Mononuclear cell (primary cell): ENCODE results near the gene PRKCE. TPM values are rescaled to one million over a fixed set of nuclear protein-coding genes. Genes with fewer than 3 reads are reported as not detected.

ENCODE experiments used
- H3K27me3 ChIP-seq: 2 replicates; pipeline ENCODE4 v1.6.0; 2011; ENCODE audit warnings: low read length, control low read depth; ENCODE audit not compliant: insufficient read depth
- H3K4me1 ChIP-seq: 2 replicates; pipeline ENCODE4 v1.5.1; 2011; ENCODE audit warnings: mild to moderate bottlenecking, low read length, control low read depth; ENCODE audit not compliant: insufficient read depth
- H3K4me3 ChIP-seq: 2 replicates; pipeline ENCODE4 v1.5.1; 2011; ENCODE audit warnings: mild to moderate bottlenecking, low read length, moderate library complexity
- H3K9me3 ChIP-seq: 2 replicates; pipeline ENCODE4 v1.5.1; 2011; ENCODE audit warnings: low read depth, mild to moderate bottlenecking, control low read depth, low read length
- total RNA-seq: library from RNA; depleted of rRNA; stranded (reverse); fragments of >200 nt; gene quantifications from one replicate; pipeline ENCODE4 v1.2.3, GENCODE V29; 2012

The PRKCE gene
- total RNA-seq, 1 donor = 13.6 TPM

DNA sequence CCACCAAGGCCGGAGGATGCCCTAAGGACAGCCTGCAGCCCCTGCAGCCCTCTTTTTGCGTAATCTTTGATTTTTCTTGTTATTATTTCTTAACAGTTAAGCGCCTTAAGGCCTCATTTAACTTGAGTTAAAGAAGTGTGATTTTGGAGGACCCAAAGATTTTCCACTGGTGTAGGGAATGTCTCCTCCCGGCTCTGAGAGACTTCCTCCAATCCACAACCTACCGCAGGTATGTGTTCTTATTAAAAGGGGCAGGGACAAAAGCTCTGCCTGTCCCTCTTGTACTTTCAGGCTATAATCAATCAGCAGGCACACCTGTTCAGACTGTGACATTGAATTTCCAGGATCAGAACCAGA lies 285.1 kb downstream of the PRKCE start:
- Histone ChIP-seq H3K9me3 (no peaks in the 10 kb centered on the region), H3K27me3 (no peaks in the 10 kb centered on the region), H3K4me1 (peaks cover 6% of the 10 kb centered on the region), H3K4me3 (no peak overlapping the region)

DNA sequence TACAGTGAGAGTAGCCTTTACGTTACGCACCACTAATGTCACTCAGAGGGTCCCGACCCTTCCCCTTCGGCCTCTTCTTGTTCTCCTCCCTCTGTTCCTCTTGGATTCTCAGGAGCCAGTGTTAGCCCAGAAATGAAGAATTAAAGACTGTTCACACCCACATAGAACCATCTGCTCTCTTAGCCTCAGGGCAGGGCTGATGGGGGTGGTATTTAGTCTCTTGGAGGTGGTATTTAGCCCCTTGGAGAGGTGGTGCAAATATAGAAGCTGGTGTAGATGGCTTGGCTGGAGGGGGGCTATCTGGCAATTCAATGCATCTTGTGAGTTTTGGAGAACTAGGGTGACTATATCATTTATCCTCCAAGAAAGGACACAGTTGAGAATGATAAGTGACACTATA lies 286.5 kb downstream of the PRKCE start:
- H3K9me3 ChIP-seq = no peaks in the 10 kb centered on the region
- peaks cover 6% of the 10 kb centered on the region for H3K4me1 ChIP-seq
- H3K27me3 ChIP-seq = no peaks in the 10 kb centered on the region
- no peak overlapping the region for H3K4me3 ChIP-seq

DNA sequence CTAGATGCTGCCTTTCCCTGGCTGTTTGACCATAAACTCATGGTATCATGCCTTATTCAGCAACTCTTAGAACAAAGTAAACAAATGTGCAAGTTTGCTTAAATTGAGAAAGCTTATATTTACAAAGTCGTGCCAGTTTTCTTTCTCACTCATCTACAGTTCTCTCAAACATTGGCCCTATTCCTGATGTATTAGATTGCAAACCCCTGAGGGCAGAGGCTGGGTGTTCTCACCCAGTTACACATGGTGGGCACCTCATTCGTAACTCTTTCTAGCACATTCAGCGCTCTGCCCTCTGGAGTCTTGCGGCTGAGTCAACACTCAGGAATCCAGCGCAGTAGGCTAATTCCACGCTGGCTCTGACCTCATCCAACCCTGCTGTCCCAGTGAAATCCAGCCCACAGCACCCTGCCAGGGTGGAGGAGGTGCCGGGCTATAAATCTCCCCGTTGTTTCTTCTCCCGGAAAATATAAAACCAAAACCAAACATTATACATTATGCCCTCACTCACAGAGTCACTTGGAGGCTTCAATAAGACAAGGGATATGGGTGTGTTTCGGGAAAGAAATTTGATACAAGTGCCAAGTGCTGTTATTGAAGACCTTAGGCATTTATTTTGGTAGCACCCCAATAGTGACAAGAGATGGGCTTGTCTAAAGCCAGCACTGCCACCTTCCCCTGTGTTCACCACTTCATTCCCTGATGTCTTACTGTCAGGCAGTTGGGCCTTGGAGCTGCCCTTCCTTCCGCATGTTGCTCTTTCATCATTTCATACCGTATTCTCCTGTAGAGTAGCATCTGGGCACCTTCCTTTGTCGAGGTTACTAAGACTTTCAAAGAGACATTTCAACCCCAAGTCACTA lies 287.4 kb downstream of the PRKCE start:
- Histone ChIP-seq H3K4me1 (peaks cover 6% of the 10 kb centered on the region), H3K27me3 (no peaks in the 10 kb centered on the region), H3K4me3 (no peak overlapping the region), H3K9me3 (no peaks in the 10 kb centered on the region)

DNA sequence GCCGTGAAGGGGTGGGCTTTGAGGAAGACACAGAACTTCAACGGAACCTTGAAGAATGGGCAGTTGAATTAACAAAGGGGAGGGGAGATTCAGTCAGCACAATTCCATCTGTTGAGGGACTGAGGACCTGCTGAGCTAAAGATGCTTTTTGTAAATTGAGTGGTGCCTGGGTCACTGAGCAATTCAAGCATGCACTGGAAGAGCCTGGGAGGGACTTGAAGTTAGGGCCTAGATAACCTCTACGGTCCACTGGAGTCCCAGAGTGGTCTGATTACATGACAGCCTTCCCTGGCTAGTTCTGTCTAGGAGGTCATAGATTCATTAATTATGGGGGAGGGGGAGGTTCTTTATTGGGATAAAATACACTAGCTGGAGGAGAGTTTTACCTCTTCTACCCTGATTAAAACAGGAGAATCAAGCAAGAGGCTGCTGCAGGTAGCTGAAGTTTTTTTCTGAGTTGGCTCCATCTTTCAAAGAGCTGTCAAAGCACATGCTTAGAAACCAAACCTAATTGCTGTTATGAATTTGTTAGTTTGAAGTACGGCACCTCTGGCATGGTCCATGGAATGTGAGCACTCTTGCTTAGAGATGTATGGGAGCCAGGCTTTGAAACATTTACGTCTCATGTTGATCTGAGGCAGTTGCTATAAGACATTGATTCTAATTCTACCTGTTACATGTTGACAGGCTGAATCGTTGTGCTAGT lies 290.2 kb downstream of the PRKCE start:
- H3K27me3 ChIP-seq = no peaks in the 10 kb centered on the region
- H3K4me3 ChIP-seq = no peak overlapping the region
- no peaks in the 10 kb centered on the region for H3K4me1 ChIP-seq
- H3K9me3 ChIP-seq = no peaks in the 10 kb centered on the region

DNA sequence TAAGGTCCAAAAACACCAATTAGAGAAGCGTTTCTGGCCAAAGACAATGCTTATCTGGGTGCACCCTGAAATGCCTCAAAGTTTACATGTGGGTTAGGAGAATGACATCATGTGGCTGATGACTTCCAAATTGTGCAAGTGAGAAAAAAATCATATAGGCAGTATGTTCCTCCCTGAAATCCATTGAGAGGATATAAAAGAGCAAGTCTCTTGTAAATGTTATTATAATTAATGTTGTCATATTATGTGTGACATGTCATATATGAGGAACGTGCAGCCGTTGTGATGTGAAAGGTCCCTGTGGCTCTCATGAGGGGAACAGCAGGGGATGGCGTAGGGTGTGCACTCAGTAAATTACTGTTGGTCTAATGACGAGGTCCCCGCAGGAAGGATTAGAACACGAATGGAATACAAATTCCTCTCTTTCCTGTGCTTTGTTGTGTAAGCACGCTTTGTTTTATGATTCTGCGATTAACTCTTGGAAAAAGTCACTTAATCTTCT lies 290.8 kb downstream of the PRKCE start:
- Histone ChIP-seq H3K27me3 (no peaks in the 10 kb centered on the region), H3K9me3 (no peaks in the 10 kb centered on the region), H3K4me3 (no peak overlapping the region), H3K4me1 (no peaks in the 10 kb centered on the region)

DNA sequence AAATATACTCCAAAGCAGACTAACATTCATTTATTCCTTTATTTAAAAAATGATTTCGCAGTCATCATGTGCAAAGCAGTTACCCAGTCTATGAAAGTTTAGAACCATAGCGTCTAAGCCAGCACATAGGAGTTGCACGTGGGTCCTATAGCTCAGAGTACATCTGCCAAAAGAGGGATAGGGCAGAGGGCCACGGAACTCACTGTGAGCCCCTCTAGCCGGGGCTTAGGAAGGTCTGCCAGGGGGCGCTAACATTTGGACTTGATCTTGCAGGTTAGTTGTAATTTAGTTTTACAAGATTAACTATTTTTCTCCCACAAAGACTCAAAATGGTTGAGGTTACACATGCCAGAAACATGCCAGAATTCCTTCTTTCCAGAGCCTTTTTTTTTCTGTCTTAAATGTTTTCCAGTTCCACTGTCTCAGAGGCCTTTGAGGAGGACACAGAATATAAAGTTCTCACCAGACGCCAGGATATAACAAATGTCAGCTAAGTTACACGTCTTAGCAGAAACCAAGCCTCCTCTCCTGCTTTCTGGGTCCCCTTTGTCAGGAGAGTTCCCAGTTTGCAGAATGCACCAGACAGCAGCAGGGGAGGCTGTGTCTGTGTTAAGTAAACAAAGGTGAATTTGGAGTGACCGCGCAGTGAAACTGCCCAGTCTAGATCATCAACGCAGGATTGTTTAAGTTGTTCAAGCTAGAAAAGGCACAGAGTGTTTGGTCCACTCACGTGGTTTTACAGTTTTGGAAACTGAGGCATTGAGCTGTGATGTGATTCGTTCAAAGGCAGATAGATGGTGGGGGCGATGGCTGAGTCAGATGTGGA lies 292.0 kb downstream of the PRKCE start:
- Histone ChIP-seq H3K4me3 (no peak overlapping the region), H3K9me3 (no peaks in the 10 kb centered on the region), H3K27me3 (no peaks in the 10 kb centered on the region), H3K4me1 (no peaks in the 10 kb centered on the region)

DNA sequence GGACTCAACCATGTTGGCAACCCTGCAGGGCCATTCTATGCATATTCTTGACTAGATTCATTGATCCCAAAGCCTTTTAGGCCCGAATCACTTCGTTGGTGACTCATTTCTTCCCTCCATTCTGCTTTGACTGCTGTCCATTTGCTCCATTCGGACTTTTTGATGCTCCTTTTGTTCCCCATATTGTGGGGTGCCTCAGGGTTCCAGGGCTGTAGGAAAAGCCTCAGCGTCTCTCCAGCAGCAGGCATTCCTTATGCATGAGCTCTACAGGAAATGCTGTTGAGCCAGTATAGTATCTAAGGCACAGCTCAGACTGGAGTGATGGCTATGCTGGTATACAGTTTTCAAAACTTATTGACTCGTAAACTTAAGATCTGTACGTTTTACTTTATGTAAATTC lies 292.6 kb downstream of the PRKCE start:
- Histone ChIP-seq H3K4me3 (no peak overlapping the region), H3K27me3 (no peaks in the 10 kb centered on the region), H3K9me3 (no peaks in the 10 kb centered on the region), H3K4me1 (no peaks in the 10 kb centered on the region)

DNA sequence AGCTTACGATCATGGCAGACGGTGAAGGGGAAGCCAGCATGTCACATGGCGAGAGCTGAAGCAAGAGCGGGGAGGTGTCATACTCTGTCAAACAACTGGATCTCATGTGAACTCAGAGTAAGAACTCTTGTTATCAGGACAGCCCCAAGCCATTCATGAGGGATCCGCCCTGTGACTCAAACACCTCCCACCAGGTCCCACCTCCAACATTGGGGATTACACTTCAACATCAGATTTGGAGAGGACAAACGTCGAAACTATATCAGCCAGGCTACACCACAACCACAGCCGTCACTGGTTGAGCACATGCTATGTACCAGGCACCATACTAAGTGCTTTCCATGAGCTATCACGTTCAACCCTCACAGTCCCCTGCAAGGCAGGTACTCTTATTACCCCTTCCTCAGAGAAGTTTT lies 293.8 kb downstream of the PRKCE start:
- no peaks in the 10 kb centered on the region for H3K4me1 ChIP-seq
- no peak overlapping the region for H3K4me3 ChIP-seq
- no peaks in the 10 kb centered on the region for H3K9me3 ChIP-seq
- no peaks in the 10 kb centered on the region for H3K27me3 ChIP-seq

DNA sequence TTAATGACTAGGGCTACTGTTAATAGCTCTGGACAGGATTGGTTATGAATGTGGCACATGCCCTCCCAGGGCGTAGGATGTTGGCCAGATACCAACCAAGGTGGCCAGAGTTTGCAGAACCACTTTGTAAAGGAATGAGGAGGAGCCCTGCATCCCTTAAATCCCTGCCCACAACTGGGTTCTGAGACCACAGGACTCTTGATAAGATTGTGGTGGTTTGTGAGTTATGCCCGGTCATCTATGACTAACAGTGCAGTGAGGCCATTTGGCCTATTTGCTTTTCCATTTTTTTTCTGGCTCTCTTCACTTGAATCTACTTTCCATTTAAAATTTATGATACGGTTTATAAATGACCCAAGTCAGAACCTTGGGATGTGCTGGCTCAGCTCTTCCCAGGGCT lies 294.5 kb downstream of the PRKCE start:
- H3K4me1 ChIP-seq = no peaks in the 10 kb centered on the region
- H3K9me3 ChIP-seq = no peaks in the 10 kb centered on the region
- H3K27me3 ChIP-seq = no peaks in the 10 kb centered on the region
- no peak overlapping the region for H3K4me3 ChIP-seq

DNA sequence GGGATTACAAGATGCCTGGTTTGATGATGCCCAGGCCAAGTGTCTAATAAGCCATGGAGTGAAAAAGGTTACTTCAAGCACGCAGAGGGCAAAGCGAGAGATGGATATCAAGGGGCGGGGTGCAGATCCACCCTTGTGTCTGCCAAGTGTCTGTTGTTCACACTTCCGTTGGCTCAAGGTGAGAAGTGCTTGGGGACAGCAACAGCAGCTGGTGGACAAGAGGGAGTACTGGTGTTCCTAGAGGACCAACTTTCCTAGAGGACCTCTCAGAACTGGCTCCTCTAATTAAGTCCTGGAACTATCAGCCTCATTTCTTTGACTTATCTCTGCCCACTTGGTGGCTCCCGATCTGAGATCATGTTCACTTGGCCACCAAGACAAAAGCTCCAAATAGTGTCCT lies 299.1 kb downstream of the PRKCE start:
- H3K27me3 ChIP-seq = no peaks in the 10 kb centered on the region
- H3K4me3 ChIP-seq = no peak overlapping the region
- no peaks in the 10 kb centered on the region for H3K4me1 ChIP-seq
- H3K9me3 ChIP-seq = no peaks in the 10 kb centered on the region

DNA sequence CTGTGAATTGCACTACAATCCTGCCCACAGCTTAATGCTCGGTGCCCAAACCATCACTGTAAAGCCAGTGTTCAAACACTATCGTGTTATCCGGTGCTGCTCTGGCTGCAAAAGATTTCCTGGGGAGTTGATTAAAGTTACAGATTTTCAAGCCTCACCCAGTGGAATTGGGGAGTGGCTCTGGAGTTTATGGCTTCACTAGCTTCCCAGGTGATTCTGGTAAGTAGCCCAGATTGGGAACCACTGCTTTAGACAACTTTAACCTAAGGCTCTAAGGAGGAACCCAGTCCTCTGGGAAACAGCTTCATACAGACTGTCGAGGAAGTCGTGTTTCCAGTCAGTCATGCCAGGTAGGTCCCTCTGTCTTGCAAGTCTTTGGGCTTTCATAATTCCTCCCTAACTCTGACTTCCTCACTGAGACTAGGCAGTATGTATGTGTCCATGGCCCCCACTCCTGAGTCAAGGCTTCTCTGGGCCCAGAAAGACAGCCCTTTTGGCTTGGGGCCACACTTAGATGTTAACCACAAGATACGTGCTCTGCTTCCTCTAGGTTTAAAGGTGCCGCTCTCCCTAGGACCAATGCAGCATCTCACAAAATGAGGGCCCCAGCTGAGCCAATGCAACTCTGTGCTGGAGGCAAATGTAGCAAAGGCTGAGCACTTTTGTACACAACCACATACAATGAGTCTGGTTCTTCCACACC lies 299.7 kb downstream of the PRKCE start:
- no peaks in the 10 kb centered on the region for H3K9me3 ChIP-seq
- H3K4me3 ChIP-seq = no peak overlapping the region
- no peaks in the 10 kb centered on the region for H3K27me3 ChIP-seq
- H3K4me1 ChIP-seq = no peaks in the 10 kb centered on the region

DNA sequence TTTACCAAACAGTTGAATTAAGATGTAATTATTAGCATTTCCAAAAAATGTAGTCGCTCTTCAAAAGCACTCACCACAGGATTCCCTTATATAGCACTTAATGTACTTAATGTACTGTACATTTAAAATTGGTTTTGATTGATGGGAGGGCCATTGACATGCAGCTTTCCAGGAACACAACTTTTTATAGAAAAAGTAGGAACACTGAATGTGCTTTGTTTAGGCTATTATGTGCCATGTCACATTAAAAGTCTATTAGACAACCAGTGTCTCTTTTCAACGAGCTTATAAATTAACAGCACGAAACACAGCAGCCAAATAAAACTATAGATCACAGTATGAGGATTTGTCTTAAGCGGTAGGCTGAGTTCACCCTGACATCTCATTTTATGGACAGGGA lies 301.1 kb downstream of the PRKCE start:
- Histone ChIP-seq H3K9me3 (no peaks in the 10 kb centered on the region), H3K4me1 (no peaks in the 10 kb centered on the region), H3K27me3 (no peaks in the 10 kb centered on the region), H3K4me3 (no peak overlapping the region)

DNA sequence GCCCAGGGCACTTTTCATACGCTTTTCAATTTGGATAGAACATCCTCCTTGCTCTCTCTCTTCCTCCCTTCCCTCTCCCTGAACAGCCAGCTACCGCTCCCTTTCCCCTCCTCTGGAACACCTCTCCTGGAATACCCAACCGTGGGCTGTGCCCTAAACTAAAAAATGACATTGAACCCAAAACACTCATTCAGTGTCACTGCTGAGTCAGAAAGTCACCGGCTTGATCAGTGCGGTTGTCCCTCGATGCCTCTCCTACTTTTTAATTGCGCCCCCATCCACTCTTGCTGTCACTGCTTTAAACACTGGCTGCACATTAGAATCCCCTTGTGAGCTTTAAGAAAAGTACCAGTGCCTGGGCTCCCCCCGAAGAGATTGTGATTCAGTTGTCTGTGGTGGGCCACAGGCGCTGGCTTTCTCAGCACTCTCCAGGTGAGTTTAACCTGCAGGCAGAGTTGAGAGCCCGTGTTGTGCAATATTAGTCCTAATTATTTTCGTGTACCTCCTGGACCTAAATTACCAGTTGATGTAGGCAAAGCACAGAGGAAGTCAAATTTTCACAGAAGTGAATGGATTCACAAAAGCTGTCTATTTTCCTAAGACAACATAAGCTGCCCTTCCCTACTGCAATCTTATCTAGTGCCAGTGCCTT lies 302.0 kb downstream of the PRKCE start:
- Histone ChIP-seq H3K9me3 (no peaks in the 10 kb centered on the region), H3K27me3 (no peaks in the 10 kb centered on the region), H3K4me1 (no peaks in the 10 kb centered on the region), H3K4me3 (no peak overlapping the region)

DNA sequence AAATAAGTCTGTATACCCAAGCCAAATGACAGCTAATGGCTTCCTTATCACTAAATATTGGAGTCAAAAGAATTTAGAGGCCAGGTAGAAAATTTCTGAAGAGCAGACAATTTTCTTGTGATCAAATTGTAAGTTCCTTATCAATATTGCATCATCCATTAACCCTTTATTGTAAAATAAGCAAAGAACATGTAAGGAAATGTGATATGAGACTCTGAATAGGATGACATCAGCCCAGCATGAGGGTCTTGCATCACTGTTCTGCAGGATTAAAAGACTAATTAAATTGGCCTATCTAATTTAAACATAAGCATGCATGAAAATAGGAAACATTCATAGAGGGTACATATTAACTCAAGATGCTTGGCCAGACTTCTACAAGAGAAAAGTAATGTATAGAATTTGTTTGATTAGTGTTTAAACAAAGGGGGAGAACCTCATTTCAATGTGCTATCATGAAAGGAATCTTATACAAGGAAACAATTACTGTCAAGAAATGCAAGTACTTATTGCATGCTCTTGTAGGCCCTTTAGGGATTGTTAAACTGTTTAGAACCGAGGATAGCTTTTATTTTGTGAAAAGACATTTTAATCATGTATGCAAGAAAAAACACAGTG lies 302.9 kb downstream of the PRKCE start:
- Histone ChIP-seq H3K4me1 (no peaks in the 10 kb centered on the region), H3K9me3 (no peaks in the 10 kb centered on the region), H3K4me3 (no peak overlapping the region), H3K27me3 (no peaks in the 10 kb centered on the region)
